Mesothelial cell of epicardium (in vitro differentiated cells): Measurements from ENCODE around the gene ADCK2. TPM values are rescaled to one million over a fixed set of nuclear protein-coding genes. Genes with fewer than 3 reads are reported as not detected.
"Not testable (repeated sequence)": the region's sequence is repeated elsewhere in the genome, so short reads cannot be mapped to it uniquely, and the experiment has no call there.

Experiments used
- DNase-seq, 2 experiments: peaks; one replicate each; pipeline ENCODE4 v3.0.0; 2021; ENCODE audit warnings: low spot score in 2 of 2; ENCODE audit not compliant: unreplicated experiment in 2 of 2
- H3K27ac Mint-ChIP-seq: 2 replicates; pipeline ENCODE4 v1.8.0; 2021; ENCODE audit warnings: mixed read lengths
- H3K27me3 Mint-ChIP-seq: 2 replicates; pipeline ENCODE4 v1.8.0; 2021; ENCODE audit warnings: low read depth, mixed read lengths
- H3K36me3 Mint-ChIP-seq: 2 replicates; pipeline ENCODE4 v1.8.0; 2021; ENCODE audit warnings: mixed read lengths
- H3K4me1 Mint-ChIP-seq: 2 replicates; pipeline ENCODE4 v1.8.0; 2021; ENCODE audit warnings: mixed read lengths
- H3K4me3 Mint-ChIP-seq: 2 replicates; pipeline ENCODE4 v1.8.0; 2021; ENCODE audit warnings: mild to moderate bottlenecking, moderate library complexity, mixed read lengths
- H3K9me3 Mint-ChIP-seq: 2 replicates; pipeline ENCODE4 v1.8.0; 2021; ENCODE audit warnings: mixed read lengths
- CTCF ChIP-seq: fragments of 200-600 bp; sonication (generic); IDR thresholded peaks from one replicate; pipeline ENCODE4 v1.5.0; 2021; ENCODE audit warnings: antibody characterized with exemption; ENCODE audit not compliant: unreplicated experiment
- total RNA-seq: library from RNA; stranded (reverse); gene quantifications from 3 replicates; pipeline ENCODE4 v1.2.1, GENCODE V29; 2021

Gene ADCK2
- total RNA-seq, 1 donor from 2014 or later, result 26.6 TPM

- peak overlapping the region; percentile 95 for H3K4me3 Mint-ChIP-seq
- TF ChIP-seq CTCF, result no peak
These were observed 33.2 kb upstream of the ADCK2 start for GRCh38 chr7:140639366-140640053.

GRCh38 chr7:140640060-140640637 is 32.6 kb upstream of the ADCK2 start:
- Mint-ChIP-seq H3K27me3 (no peaks in the 10 kb centered on the region), H3K4me1 (peaks cover 48% of the 10 kb centered on the region), H3K27ac (peak overlapping the region; percentile 96), H3K9me3 (no peaks in the 10 kb centered on the region), H3K36me3 (no peaks in the 10 kb centered on the region), H3K4me3 (peak overlapping the region; percentile 95)
- no peak for TF ChIP-seq CTCF
- DNase-seq, result peak in 1 of 2 experiments; percentile 65

More at GRCh38 chr7:140639366-140640053, 33.2 kb upstream of the ADCK2 start:
- DNase-seq, result no peak
- Mint-ChIP-seq H3K27me3 (no peaks in the 10 kb centered on the region), H3K36me3 (no peaks in the 10 kb centered on the region), H3K27ac (peak overlapping the region; percentile 96), H3K9me3 (no peaks in the 10 kb centered on the region), H3K4me1 (peaks cover 46% of the 10 kb centered on the region)

- Mint-ChIP-seq H3K4me1 (peaks cover 43% of the 10 kb centered on the region), H3K4me3 (peak within 1 kb of the TSS; percentile 95), H3K9me3 (no peaks in the 10 kb centered on the region), H3K27ac (peak within 1 kb of the TSS; percentile 96), H3K27me3 (no peaks in the 10 kb centered on the region), H3K36me3 (no peaks in the 10 kb centered on the region)
- TF ChIP-seq CTCF, result no peak
- peak; percentile 68 to 77 for DNase-seq
These were observed 31.8 kb upstream of the ADCK2 start, which contains the start of gene DENND2A for GRCh38 chr7:140640727-140641523. Gene DENND2A, minus strand, starts transcription at chr7:140640813. Its CDS starts 38,416 bp downstream, at chr7:140602397.

- Mint-ChIP-seq H3K27me3 (no peaks in the 10 kb centered on the region), H3K9me3 (no peaks in the 10 kb centered on the region), H3K4me3 (peak overlapping the region; percentile 61), H3K36me3 (no peaks in the 10 kb centered on the region), H3K4me1 (peaks cover 38% of the 10 kb centered on the region), H3K27ac (peak overlapping the region; percentile 74)
- no peak for DNase-seq
- no peak for TF ChIP-seq CTCF
These were observed 31.1 kb upstream of the ADCK2 start for GRCh38 chr7:140641524-140642195.

- no peak for TF ChIP-seq CTCF
- Mint-ChIP-seq H3K27ac (no peak overlapping the region), H3K4me3 (no peak overlapping the region), H3K36me3 (no peaks in the 10 kb centered on the region), H3K27me3 (no peaks in the 10 kb centered on the region), H3K9me3 (no peaks in the 10 kb centered on the region), H3K4me1 (peaks cover 34% of the 10 kb centered on the region)
- no peak for DNase-seq
These were observed 29.3 kb upstream of the ADCK2 start for GRCh38 chr7:140643416-140643815.

- peak overlapping the region; percentile 15 for H3K27ac Mint-ChIP-seq
- H3K36me3 Mint-ChIP-seq, DNase-seq, H3K4me3 Mint-ChIP-seq, H3K27me3 Mint-ChIP-seq, H3K9me3 Mint-ChIP-seq: not testable (repeated sequence)
- peaks cover 24% of the 10 kb centered on the region for H3K4me1 Mint-ChIP-seq
These were observed 28.0 kb upstream of the ADCK2 start for GRCh38 chr7:140644761-140645160.
